HG02885 (cell line): Measurements from ENCODE around the gene TP73.

Experiments used
- ATAC-seq: cut with Tn5 transposase; IDR thresholded peaks from one replicate; pipeline ENCODE4 v1.9.1; 2021; ENCODE audit warnings: mild to moderate bottlenecking; ENCODE audit not compliant: unreplicated experiment, poor library complexity

Gene TP73

DNA sequence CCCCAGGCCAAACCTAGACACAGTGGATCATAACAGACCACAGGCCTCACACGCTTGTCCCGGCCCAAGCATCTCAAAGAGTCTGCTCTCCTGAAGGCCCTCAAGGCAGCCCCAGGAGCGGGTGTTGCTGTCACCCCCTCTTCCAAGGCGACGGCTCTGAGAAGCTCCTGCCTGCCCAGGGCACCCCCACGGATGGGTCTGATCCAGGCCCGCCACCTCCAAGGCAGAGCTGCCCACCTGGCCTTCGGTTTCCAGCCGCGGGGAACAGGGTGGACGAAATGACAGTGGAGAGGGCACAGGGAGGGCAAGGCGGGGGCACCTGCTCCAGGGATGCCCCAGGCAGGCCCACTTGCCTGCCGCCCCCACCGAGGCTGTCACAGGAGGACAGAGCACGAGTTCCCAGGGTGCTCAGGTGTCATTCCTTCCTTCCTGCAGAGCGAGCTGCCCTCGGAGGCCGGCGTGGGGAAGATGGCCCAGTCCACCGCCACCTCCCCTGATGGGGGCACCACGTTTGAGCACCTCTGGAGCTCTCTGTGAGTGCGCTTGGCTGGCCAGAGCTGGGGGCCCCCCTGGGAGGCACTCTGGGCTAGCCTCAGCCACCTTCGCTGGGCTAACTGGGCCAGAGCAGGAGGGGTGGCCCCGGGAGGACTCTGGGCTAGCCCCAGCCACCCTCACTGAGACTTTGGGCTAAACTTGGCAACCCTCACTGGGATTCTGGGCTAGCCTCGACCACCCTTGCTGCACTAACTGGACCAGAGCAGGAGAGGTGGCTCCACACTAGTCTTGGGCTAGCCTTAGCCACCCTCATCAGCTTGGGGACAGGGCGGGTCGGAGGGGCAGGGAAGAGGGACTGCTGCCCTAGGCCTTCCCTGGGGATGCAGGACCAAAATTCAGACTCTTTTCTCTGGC, 29.8 kb downstream of the TP73 start:
- ATAC-seq: no peak

DNA sequence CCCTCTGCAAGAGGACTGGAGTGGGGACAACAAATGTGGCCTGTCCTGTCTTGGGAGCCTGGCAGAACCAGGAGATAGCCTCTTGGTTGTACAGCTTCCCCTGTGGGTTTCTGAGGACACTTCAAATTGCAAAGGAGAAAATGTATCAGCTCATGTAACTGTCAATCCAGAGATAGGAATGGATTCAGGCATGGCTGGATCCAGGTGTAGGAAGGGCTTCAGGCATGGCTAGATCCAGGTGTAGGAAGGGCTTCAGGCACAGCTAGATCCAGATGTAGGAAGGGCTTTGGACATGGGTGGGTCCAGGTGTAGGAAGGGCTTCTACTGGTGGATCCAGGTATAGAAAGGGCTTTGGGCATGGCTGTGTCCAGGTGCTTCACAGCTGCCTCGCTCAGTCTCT, 30.9 kb downstream of the TP73 start:
- ATAC-seq: no peak

DNA sequence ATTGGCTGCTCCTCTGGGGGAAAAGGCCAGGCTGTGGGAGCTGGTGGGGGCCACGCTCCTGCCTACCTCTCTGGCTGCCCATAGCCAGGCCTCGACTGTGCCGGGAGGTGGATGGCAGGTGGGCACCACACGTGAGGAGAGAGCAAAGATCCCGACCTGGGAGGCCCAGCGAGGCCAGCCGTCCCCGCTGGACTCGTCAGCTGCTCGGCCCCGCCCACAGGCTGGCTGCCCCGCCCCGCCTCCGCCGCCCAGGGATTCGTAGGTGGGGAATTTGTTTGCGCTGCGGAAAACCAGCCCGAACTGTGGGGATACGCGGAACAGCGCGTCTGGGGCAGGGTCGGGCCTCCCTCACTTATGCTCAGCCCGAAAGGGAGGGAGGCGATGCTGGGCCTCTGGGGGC, 31.7 kb downstream of the TP73 start:
- no peak for ATAC-seq

DNA sequence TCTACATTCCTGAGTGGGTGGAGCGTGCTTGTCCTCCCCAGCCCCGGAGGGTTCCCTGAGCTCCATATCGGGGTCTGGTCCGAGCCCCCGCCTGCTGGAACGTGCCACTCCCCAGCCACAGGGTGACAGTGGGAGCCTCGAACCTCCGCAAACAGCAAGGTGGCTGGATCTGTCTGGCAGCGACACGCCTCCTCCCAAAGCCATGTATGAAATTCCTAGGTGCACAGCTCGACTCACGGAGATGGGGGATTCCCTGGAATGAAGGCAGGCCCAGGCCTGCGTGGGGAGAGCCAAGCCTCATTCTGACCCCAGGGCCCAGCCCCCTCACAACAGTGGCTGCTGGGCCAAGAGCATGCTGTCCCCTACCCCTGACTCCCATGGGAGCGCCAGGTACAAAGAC, 32.9 kb downstream of the TP73 start:
- no peak for ATAC-seq

DNA sequence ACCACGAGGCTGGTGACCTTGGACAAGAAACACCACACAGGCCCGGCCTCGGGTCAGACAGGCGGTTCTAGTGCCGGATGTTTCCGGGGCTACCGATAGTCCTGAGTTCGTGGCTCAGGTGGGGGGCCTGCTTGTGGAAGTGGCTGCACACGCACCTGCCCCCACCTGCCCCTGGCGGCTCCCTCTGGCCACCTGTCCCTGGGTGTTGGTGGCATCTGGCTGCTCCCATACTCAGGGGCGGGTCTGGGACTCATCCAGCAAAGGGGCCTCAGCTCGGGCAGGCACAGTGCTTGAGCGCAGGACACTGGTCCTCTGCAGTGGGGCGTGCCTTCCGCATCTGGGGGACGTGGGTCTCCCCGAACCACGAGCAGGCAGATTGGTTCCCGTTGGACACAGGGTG, 33.6 kb downstream of the TP73 start:
- no peak for ATAC-seq

DNA sequence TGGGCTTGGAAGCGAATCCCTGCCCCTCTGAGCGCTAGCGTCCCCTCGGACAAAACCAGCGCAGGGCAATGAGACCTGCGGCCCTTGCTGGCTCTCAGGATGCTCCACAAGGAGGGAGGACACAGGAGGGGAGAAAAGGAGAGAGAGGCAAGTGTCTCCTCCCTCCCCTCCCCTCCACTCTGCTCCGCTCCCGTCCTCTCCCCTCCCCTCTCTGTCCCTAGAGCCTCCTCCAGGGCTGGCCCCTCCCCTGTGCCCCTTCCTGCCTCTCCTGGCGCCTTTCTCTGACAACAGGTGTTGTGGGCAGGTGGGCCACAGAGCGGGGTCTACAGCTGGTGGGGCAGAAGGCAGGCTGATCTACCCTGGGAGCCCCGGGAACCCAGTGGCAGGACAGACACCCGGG, 35.2 kb downstream of the TP73 start:
- no peak for ATAC-seq

DNA sequence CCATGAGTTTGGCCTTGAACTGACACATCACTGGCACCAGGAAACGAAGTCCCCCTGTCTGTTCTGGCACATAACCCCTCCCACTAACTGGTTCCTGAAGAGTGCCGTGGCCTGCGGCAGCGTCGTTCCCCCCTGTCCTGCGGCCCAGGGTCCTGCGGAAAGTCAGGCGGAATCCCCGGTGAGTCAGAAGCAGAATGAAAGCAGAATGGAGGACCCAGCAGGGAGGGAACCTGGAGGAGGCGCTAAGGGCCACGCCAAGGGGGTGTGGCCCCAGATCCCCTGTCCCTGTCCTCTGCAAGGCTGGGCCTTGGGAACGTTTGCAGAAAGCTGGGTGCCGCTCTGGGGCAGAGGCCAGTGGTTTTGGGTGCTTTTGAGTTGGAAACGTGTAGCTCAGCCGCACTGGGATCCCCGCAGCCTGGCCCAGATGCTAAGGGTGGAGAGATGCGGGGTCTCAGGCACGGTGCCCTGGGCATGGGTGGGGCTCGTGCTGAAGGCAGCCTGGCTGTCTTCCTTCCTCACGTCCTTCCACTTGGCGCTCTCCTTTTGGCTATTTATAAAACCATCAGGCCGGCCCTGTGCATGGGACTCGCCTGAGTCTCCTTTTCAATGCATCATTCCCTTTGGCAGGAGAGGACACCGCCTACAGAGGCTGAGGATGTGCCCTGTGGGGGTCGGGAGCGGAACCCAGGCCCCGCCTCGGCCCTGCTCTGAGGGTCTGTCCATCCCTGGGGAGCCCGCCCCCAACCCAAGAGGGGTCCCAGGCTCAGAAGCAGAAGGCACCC, 36.2 kb downstream of the TP73 start:
- ATAC-seq: no peak

DNA sequence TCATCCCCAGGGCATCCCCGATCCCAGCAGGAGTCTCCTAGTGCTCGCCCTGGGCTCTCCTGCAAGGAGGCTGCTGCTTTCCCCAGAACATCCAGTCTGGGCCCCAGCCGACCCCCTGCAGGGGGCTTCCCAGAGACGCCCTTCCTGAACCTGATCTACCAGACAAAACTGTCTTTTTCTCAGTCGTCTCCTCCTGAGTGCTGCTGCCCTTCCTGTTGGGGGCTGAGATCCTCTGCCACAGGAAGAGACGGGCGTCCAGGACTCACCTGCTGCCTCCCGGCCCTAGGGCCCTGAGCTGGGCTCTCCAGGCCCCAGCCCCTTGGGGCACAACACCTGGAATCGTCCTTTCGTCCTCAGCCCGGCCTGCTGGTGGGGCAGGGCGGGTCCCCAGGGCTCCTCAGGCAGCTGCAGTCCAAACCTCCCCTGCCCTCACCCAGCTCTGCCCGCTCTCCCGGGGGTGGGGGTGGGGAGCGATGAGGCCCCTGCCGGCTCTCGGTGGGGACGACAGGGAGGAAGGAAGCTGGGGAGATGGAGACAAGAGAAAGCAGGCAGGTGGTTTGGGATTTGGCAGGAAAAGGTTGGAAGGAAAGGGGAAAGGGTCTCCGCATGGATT, 36.9 kb downstream of the TP73 start:
- ATAC-seq: no peak

DNA sequence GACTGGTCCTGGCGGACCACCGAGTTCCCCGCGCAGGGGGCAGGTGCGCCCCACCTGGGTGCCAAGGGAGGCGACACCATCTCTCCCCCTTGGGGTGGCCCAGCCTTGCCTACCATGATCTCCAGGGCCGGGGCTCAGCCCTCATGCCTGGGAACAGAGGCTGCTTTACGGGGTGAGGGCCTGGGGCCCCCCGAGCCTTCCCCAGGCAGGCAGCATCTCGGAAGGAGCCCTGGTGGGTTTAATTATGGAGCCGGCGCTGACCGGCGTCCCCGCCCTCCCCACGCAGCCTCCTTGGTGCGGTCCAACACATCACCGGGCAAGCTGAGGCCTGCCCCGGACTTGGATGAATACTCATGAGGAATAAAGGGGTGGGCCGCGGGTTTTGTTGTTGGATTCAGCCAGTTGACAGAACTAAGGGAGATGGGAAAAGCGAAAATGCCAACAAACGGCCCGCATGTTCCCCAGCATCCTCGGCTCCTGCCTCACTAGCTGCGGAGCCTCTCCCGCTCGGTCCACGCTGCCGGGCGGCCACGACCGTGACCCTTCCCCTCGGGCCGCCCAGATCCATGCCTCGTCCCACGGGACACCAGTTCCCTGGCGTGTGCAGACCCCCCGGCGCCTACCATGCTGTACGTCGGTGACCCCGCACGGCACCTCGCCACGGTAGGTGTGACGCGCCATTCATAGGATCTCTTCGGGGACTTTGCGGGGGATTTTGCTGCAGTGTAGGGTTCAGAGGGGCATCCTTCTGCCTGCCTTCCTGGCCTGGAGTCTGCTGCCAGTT, 38.2 kb downstream of the TP73 start:
- no peak for ATAC-seq

DNA sequence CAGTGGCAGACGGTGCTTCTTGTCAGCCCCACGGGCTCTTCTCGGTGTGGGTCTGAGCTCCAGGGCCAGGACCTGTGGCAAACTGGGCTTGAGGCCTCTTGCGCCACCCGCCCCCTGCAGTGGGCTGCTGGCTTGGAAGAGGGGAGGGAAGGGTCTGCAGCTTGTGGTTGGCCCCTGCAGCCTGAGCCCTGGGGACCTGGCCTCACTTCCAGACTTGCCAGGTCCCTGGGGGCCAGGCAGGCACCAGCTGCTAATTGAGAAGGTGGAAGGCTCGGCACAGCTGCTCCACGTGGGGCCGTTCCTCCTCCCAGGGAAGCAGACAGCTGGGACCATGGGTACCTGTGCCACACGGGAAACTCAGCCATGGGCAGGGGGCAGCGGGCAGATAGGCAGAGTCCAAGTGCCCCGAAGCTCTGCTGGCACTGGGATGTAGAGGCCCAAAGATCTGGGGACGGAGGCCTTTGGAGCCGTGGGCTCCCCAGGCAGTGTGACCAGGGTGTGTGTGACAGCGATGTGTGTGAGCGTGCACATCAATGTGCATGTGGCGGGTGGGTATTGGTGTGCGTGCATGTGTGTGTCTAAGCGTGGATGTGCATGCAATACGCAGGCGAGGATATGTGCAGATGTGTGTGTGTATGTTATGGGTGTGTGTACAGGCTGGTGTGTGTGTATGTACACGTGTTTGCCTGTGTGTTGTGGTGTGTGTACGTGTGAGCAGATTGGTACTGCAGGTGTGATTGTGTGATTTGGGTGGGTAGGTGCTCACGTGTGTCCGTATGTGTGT, 39.3 kb downstream of the TP73 start:
- ATAC-seq: no peak

DNA sequence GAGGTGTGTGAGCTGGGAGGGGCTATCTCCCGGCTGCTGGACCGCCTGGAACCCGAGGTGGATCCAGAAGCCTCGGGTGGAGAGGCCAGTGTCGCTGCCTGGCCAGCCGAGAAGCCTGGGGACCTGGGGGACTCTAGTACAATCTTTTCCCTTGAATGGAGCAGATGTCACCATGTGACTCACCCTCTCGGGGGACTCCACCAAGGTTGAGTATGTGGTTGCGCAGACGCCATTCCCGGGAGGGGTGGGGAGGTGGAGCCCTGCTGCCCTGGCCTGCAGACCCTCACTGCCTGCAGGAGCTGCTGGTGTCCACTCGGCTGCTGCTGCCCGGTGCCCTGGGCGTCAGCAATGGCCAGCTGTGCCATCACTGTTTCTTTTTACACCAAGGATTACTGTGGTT, 40.3 kb downstream of the TP73 start:
- no peak for ATAC-seq

DNA sequence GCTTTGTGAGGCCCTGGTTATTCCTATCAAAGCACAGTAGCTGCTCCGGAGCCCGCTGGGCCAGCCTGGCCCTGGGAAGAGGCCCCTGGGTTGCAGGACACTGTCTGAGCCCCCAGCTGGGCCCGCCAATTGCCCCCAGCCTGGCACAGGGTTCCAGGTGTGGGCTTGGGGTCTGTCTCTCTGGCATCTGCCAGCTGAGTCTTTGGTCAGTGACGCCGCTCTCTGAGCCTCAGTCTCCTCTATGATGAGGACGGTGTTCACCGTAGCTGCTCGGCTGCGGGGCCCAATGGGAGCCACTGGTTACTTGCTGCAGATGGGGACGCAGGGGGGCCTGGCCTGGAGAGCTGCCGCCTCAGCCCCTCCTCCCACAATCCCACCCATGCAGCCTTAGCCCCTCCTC, 41.0 kb downstream of the TP73 start:
- ATAC-seq: no peak

DNA sequence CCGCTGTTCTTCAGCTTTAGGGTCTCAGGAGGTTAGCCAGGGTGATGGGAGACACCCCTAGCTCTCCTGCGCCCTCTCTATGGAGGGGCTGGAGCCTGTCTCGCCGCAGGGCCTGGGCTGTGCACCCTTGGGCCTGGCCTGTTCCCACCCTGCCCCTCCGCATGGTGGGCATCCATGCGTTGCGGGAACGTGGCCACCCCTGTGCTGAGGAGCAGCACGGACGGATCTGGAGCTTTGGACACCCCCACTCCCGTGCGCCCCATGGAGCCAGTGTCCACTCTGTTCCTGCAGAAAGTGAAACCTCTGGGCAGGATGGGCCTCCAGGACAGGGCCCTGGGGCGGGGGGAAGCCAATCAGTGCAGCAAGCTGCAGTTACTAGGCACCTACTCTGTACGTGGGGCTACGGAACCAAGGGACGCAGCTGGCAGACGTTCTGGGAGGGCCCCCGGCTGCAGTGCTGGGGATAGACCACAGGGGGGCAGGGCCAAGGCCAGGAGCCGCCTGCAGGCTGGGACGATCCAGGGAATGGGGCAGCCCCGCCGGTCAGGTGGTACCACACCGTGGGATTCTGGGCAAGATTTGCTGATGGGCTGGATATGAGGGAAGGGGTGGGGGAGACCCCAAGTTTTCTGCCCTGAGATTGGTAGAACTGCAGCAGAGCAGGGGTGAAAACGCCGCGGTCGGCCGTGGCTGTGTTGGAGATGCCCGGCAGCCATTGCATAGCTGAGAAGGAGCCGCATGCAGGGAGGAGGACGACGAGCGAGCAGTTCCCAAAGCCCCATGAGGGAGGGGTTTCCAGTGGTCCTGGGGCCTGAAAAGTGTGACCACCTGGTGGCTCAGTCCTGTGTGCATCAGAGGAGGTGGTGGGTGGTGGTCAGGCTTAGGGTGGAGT, 43.3 kb downstream of the TP73 start:
- no peak for ATAC-seq

DNA sequence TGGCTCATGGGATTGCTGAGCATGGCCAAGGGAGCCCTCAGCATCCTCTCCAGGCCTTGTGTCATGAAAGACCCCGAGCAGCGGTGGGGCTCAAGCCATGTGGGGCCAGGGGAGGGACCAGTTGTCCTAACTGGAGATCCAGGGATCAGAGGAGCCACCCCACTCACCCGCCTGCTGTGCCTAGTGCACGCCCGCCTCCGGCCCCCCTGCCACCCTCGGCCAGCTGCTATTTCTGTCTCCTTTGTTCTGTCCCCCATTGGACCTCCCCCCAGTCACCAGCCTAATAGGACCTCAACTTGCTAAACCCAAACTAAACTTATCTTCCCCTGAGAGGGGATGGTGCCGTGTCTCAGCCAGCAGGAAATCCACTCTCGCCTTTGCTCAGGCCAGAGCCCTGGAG, 44.4 kb downstream of the TP73 start:
- no peak for ATAC-seq

DNA sequence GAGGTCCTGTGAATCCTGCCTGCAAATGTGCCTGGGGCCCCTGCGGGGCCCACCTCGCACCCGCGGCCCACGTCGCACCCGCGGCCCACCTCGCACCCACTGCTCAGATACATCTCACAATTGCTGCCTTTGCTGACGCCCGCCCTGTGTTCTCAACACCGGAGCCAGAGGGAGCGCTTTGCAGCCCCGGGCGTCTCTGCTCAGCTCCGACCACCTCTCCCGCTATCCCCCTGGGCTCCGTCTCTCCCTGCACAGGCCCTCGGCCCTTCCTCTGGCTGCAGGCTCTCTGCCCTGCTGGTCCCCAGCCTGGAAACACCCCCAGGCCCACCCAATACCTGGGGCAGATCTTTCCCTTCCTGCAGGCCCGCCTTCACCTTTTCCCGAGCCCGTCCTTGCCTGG, 44.8 kb downstream of the TP73 start:
- no peak for ATAC-seq

DNA sequence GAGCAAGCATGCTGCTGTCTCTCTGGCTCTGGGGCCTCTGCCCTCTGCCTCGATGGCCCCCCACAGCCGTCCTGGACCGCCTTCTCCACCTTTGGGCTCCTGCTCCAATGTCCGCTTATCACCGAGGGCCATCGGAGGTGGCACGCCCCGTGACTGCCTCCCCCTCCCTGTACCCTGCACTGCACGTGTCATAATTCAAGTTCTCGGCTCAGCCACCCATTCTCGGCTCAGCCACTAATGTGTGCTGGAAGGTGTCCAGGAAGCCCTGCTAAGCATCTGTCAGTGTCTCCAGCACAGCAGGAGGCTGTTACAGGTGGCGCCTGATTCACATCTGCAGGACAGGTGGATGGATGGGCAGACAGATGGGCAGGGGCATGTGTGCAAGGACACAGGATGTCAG, 45.5 kb downstream of the TP73 start:
- ATAC-seq: no peak

DNA sequence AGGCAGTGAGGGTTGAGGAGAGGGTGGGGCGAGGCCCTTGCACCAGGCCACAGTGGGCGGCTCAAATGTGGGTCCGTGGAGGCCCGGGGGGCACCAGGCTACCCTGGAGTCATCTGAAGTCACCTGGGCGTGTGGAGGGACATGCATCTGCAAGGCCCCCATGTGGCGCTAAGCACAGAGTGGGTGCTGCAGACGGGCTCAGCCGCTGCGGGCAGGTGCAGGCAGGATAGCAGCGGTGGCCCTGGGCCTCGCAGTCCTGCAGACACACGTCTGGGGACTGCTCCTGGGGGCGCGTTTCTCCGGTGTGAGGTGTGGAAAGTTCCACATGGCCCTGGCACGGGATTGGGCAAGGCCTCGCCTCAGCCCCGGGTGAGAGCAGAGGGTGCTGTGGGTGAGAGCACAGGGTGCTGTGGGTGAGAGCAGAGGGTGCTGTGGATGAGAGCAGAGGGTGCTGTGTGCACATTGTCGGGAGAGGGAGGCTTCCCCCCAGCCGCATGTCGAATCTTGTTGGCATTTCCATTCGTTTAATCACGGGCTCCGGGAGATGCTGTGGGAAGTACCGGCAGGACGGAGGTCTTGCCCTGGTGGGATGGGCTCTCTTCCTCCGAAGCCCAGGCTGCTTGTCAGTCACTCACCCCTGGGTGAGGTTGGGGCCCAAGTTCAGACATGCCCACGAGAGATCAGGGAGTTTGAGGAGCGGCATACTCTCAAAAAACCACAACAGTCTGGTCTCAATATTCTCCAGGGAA, 46.5 kb downstream of the TP73 start:
- no peak for ATAC-seq

DNA sequence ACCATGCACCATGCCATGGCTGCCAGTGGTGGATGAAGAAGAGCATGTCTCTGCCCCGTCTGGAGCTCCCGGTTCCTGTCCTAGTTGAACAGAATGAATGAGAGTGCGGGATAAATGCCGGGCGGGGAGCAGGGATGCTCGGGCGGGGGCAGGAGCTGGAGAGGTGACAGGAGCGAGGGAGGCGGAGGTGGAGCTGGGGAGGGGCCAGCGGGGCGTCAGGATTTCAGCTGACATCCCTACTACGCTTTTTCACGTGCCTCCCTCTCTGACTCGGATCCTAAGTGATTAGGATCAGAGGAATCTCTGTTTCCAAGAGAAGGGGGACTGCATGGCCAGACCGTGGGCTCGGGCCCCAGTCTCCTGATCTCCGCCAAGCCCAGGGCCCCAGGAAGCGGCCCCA, 47.3 kb downstream of the TP73 start:
- no peak for ATAC-seq
